Measurements from ENCODE around the gene SIPA1. TPM values are rescaled to one million over a fixed set of nuclear protein-coding genes. Genes with fewer than 3 reads are reported as not detected.

The SIPA1 gene
- total RNA-seq, 4 donors from 2014 or later = 14.9 to 21.6 (median 19.0) TPM

GRCh38 chr11:65630215-65630614 is 7.7 kb upstream of the SIPA1 start:
- no peaks in the 10 kb centered on the region for H3K27me3 ChIP-seq
- peaks cover 91% of the 10 kb centered on the region for H3K36me3 ChIP-seq
- H3K4me1 ChIP-seq = no peaks in the 10 kb centered on the region
- WGBS = 93% methylated on average over 10 of the region's 11 CpGs
- DNase-seq (ENCODE audit: low spot score in 2 of 2) = no peak
- H3K27ac ChIP-seq = no peak overlapping the region
- no peaks in the 10 kb centered on the region for H3K9me3 ChIP-seq
- H3K4me3 ChIP-seq = no peak overlapping the region
- no peak for TF ChIP-seq EP300 (IDR thresholded peaks at IDR 0.05)
- TF ChIP-seq POLR2A (IDR thresholded peaks at IDR 0.05) = no peak
- no peak for TF ChIP-seq CTCF (IDR thresholded peaks at IDR 0.05)
- no peak for TF ChIP-seq POLR2AphosphoS5 (IDR thresholded peaks at IDR 0.05)

GRCh38 chr11:65633390-65634108 is 4.4 kb upstream of the SIPA1 start:
- no peaks in the 10 kb centered on the region for H3K27me3 ChIP-seq
- no peaks in the 10 kb centered on the region for H3K9me3 ChIP-seq
- 88% methylated on average over 15 of the region's 20 CpGs for WGBS
- no peak overlapping the region for H3K27ac ChIP-seq
- H3K36me3 ChIP-seq = peaks cover 78% of the 10 kb centered on the region
- TF ChIP-seq POLR2AphosphoS5 (IDR thresholded peaks at IDR 0.05) (no peak), POLR2A (IDR thresholded peaks at IDR 0.05) (no peak), EP300 (IDR thresholded peaks at IDR 0.05) (no peak), CTCF (IDR thresholded peaks at IDR 0.05) (no peak)
- no peak for DNase-seq (ENCODE audit: low spot score in 2 of 2)
- H3K4me1 ChIP-seq = peaks cover 17% of the 10 kb centered on the region
- no peak overlapping the region for H3K4me3 ChIP-seq

GRCh38 chr11:65634109-65634436 is 3.8 kb upstream of the SIPA1 start:
- Histone ChIP-seq H3K4me1 (peaks cover 22% of the 10 kb centered on the region), H3K9me3 (no peaks in the 10 kb centered on the region), H3K27me3 (no peaks in the 10 kb centered on the region), H3K27ac (no peak overlapping the region), H3K4me3 (no peak overlapping the region), H3K36me3 (peaks cover 72% of the 10 kb centered on the region)
- TF ChIP-seq EP300 (IDR thresholded peaks at IDR 0.05) (no peak), POLR2AphosphoS5 (IDR thresholded peaks at IDR 0.05) (no peak), POLR2A (IDR thresholded peaks at IDR 0.05) (no peak)
- 92% methylated on average over 14 of the region's 14 CpGs for WGBS
- DNase-seq (ENCODE audit: low spot score in 2 of 2) = no peak

GRCh38 chr11:65634440-65634839 is 3.5 kb upstream of the SIPA1 start:
- Histone ChIP-seq H3K27ac (no peak overlapping the region), H3K4me1 (peaks cover 26% of the 10 kb centered on the region), H3K4me3 (no peak overlapping the region), H3K27me3 (no peaks in the 10 kb centered on the region), H3K36me3 (peaks cover 69% of the 10 kb centered on the region), H3K9me3 (no peaks in the 10 kb centered on the region)
- TF ChIP-seq CTCF (IDR thresholded peaks at IDR 0.05) (no peak), POLR2A (IDR thresholded peaks at IDR 0.05) (no peak), EP300 (IDR thresholded peaks at IDR 0.05) (no peak), POLR2AphosphoS5 (IDR thresholded peaks at IDR 0.05) (no peak)
- 83% methylated on average over 1 of the region's 11 CpGs for WGBS
- no peak for DNase-seq (ENCODE audit: low spot score in 2 of 2)

- DNase-seq (ENCODE audit: low spot score in 2 of 2) = no peak
- Histone ChIP-seq H3K4me3 (no peak overlapping the region), H3K27ac (no peak overlapping the region), H3K36me3 (peaks cover 62% of the 10 kb centered on the region), H3K9me3 (no peaks in the 10 kb centered on the region), H3K4me1 (peaks cover 32% of the 10 kb centered on the region), H3K27me3 (no peaks in the 10 kb centered on the region)
- TF ChIP-seq POLR2A (IDR thresholded peaks at IDR 0.05) = no peak
- no peak for TF ChIP-seq EP300 (IDR thresholded peaks at IDR 0.05)
- no peak for TF ChIP-seq POLR2AphosphoS5 (IDR thresholded peaks at IDR 0.05)
- no peak for TF ChIP-seq CTCF (IDR thresholded peaks at IDR 0.05)
- whole genome bisulfite sequencing = 92% methylated on average over 23 of the region's 46 CpGs
These were observed 2.8 kb upstream of the SIPA1 start for GRCh38 chr11:65634905-65635731.

Data from suprapubic skin (tissue), 4 donors.